MM.1S (cell line): ENCODE measurements around the gene ZBTB37.

ENCODE experiments used
- DNase-seq: peaks from one replicate; pipeline ENCODE4 v3.0.0-alpha.2; 2015
- H2AFZ ChIP-seq: fragments of 300-600 bp; sonication (generic); 2 replicates; pipeline ENCODE4 v1.6.0; 2016; ENCODE audit warnings: antibody characterized with exemption, low read length
- H3F3A ChIP-seq: fragments of 300-600 bp; sonication (generic); 2 replicates; pipeline ENCODE4 v1.6.1; 2016; ENCODE audit warnings: mild to moderate bottlenecking, antibody characterized with exemption, low read length, moderate library complexity, mixed read lengths; ENCODE audit not compliant: insufficient read depth
- H3K27ac ChIP-seq: fragments of 300-600 bp; sonication (generic); 2 replicates; pipeline ENCODE4 v1.5.1; 2016; ENCODE audit warnings: mild to moderate bottlenecking, low read length
- H3K27me3 ChIP-seq: fragments of 300-600 bp; sonication (generic); replicated peaks from 2 replicates; pipeline ENCODE4 v1.6.0; 2016; ENCODE audit warnings: low read length; ENCODE audit not compliant: insufficient read depth
- H3K36me3 ChIP-seq: fragments of 300-600 bp; sonication (generic); replicated peaks from 2 replicates; pipeline ENCODE4 v1.6.1; 2016; ENCODE audit warnings: mild to moderate bottlenecking, low read length, mixed read lengths; ENCODE audit not compliant: insufficient read depth
- H3K4me1 ChIP-seq: fragments of 300-600 bp; sonication (generic); 2 replicates; pipeline ENCODE4 v1.6.1; 2016; ENCODE audit warnings: low read length, mixed read lengths
- H3K4me2 ChIP-seq: fragments of 300-600 bp; sonication (generic); 2 replicates; pipeline ENCODE4 v1.6.0; 2016; ENCODE audit warnings: low read depth, low read length
- H3K4me3 ChIP-seq: fragments of 300-600 bp; sonication (generic); 2 replicates; pipeline ENCODE4 v1.5.1; 2016; ENCODE audit warnings: low read length, mixed read lengths
- H3K79me2 ChIP-seq: fragments of 300-600 bp; sonication (generic); 2 replicates; pipeline ENCODE4 v1.6.1; 2016; ENCODE audit warnings: mixed run types, low read length, mixed read lengths
- H3K9ac ChIP-seq: fragments of 300-600 bp; sonication (generic); 2 replicates; pipeline ENCODE4 v1.6.1; 2016; ENCODE audit warnings: low read length, mixed read lengths
- H3K9me2 ChIP-seq: fragments of 300-600 bp; sonication (generic); replicated peaks from 2 replicates; pipeline ENCODE4 v1.6.1; 2016; ENCODE audit warnings: mild to moderate bottlenecking, low read length, mixed read lengths; ENCODE audit not compliant: insufficient read depth
- H3K9me3 ChIP-seq: fragments of 300-600 bp; sonication (generic); replicated peaks from 2 replicates; pipeline ENCODE4 v1.6.1; 2016; ENCODE audit warnings: mild to moderate bottlenecking, low read length, mixed read lengths; ENCODE audit not compliant: insufficient read depth
- H4K20me1 ChIP-seq: fragments of 300-600 bp; sonication (generic); 2 replicates; pipeline ENCODE4 v1.6.1; 2016; ENCODE audit warnings: mild to moderate bottlenecking, low read length, moderate library complexity, mixed read lengths; ENCODE audit not compliant: insufficient read depth
- EZH2 ChIP-seq: fragments of 300-600 bp; sonication (generic); optimal IDR thresholded peaks from 2 replicates; pipeline ENCODE3; 2017; ENCODE audit warnings: low read depth, mild to moderate bottlenecking, antibody characterized with exemption, low read length, mixed read lengths
- EZH2phosphoT487 ChIP-seq: fragments of 300-600 bp; sonication (generic); IDR thresholded peaks from 2 replicates; pipeline ENCODE4 v1.6.1; 2018; ENCODE audit warnings: antibody characterized with exemption, low read length
- TF ChIP-seq, protein P1 (sequence below): fragments of 300-600 bp; sonication (generic); IDR thresholded peaks from 2 replicates; pipeline ENCODE4 v1.5.1; 2016; ENCODE audit warnings: antibody characterized with exemption, low read length, mixed read lengths

Gene ZBTB37

GRCh38 chr1:173869021-173869359, 810 bp downstream of the ZBTB37 start:
- peaks cover 28% of the 10 kb centered on the region for H3K36me3 ChIP-seq
- peak overlapping the region; percentile 97 for H2AFZ ChIP-seq
- H3K79me2 ChIP-seq = peaks cover 38% of the 10 kb centered on the region

DNA sequence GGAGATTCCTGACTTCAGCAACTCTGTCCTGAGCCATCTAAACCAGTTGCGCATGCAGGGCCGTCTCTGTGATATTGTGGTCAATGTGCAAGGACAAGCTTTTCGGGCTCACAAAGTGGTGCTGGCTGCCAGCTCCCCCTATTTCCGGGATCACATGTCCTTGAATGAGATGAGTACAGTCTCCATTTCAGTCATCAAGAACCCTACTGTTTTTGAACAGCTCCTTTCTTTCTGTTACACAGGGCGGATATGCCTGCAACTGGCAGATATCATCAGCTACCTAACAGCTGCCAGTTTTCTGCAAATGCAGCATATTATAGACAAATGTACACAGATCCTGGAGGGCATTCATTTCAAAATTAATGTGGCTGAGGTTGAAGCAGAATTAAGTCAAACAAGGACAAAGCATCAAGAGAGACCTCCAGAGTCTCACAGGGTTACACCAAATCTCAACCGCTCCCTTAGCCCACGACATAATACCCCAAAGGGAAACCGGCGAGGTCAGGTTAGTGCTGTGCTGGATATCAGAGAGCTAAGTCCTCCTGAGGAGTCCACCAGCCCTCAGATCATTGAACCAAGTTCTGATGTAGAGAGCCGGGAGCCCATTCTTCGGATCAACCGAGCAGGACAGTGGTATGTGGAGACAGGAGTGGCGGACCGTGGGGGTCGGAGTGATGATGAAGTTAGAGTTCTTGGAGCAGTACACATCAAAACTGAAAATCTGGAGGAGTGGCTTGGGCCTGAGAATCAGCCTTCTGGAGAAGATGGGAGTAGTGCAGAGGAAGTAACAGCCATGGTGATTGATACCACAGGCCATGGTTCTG, 2.3 kb downstream of the ZBTB37 start:
- Histone ChIP-seq H3K36me3 (peaks cover 16% of the 10 kb centered on the region), H3K4me3 (no peak overlapping the region), H2AFZ (no peak overlapping the region)

More at GRCh38 chr1:173869021-173869359, 810 bp downstream of the ZBTB37 start:
- H3K4me1 ChIP-seq = peaks cover 34% of the 10 kb centered on the region
- DNase-seq = peak; percentile 43
- peak overlapping the region; percentile 64 for H3K4me2 ChIP-seq
- H3K27me3 ChIP-seq = no peaks in the 10 kb centered on the region
- peak overlapping the region; percentile 90 for H3K4me3 ChIP-seq
- TF ChIP-seq, protein P1, sequence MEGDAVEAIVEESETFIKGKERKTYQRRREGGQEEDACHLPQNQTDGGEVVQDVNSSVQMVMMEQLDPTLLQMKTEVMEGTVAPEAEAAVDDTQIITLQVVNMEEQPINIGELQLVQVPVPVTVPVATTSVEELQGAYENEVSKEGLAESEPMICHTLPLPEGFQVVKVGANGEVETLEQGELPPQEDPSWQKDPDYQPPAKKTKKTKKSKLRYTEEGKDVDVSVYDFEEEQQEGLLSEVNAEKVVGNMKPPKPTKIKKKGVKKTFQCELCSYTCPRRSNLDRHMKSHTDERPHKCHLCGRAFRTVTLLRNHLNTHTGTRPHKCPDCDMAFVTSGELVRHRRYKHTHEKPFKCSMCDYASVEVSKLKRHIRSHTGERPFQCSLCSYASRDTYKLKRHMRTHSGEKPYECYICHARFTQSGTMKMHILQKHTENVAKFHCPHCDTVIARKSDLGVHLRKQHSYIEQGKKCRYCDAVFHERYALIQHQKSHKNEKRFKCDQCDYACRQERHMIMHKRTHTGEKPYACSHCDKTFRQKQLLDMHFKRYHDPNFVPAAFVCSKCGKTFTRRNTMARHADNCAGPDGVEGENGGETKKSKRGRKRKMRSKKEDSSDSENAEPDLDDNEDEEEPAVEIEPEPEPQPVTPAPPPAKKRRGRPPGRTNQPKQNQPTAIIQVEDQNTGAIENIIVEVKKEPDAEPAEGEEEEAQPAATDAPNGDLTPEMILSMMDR = no peak
- TF ChIP-seq EZH2 = no peak
- no peaks in the 10 kb centered on the region for H3K9me2 ChIP-seq
- H3K9ac ChIP-seq = peak overlapping the region; percentile 83; the same call in 1 of the 2 replicates
- H3K27ac ChIP-seq = peak overlapping the region; percentile 86; the same call in 1 of the 2 replicates
- H3F3A ChIP-seq = peaks cover 47% of the 10 kb centered on the region
- peaks cover 29% of the 10 kb centered on the region for H4K20me1 ChIP-seq
- no peaks in the 10 kb centered on the region for H3K9me3 ChIP-seq

DNA sequence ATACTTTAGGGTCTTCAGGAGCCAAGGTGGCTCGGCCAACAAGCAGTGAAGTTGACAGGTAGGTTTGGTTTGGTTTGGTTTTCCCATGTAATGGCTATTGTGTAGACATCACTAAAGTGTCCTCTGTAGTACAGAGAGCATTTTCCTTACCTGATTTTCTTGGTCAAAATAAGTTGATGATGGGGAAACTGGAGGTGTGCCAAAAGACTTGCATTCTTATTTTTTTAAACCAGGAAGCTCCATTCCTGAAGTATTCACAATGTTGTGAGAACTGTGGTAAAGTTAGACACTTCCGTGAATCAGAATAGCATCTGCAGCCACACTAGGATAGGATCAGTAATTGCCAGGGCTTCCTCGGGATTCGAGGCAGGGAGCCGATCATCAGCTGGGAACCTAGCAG, 2.9 kb downstream of the ZBTB37 start:
- peaks cover 17% of the 10 kb centered on the region for H3K79me2 ChIP-seq
- no peak for TF ChIP-seq EZH2
- no peak for TF ChIP-seq EZH2phosphoT487
- TF ChIP-seq, protein P1 = no peak
- H4K20me1 ChIP-seq = peaks cover 8% of the 10 kb centered on the region; the same call in 1 of the 2 replicates
- H3K4me3 ChIP-seq = no peak overlapping the region
- no peak for DNase-seq
- no peaks in the 10 kb centered on the region for H3K9me2 ChIP-seq
- H3K4me2 ChIP-seq = no peak overlapping the region
- peaks cover 26% of the 10 kb centered on the region for H3F3A ChIP-seq
- no peaks in the 10 kb centered on the region for H3K9me3 ChIP-seq
- no peaks in the 10 kb centered on the region for H3K27me3 ChIP-seq
- H2AFZ ChIP-seq = no peak overlapping the region
- H3K9ac ChIP-seq = no peak overlapping the region
- H3K4me1 ChIP-seq = peaks cover 13% of the 10 kb centered on the region
- H3K36me3 ChIP-seq = peaks cover 10% of the 10 kb centered on the region
- no peak overlapping the region for H3K27ac ChIP-seq

More for the DNA sequence above, 2.3 kb downstream of the ZBTB37 start:
- H4K20me1 ChIP-seq = peaks cover 15% of the 10 kb centered on the region
- H3K79me2 ChIP-seq = peaks cover 23% of the 10 kb centered on the region
- H3K4me1 ChIP-seq = peaks cover 19% of the 10 kb centered on the region
- no peaks in the 10 kb centered on the region for H3K9me2 ChIP-seq
- H3K27me3 ChIP-seq = no peaks in the 10 kb centered on the region
- no peaks in the 10 kb centered on the region for H3K9me3 ChIP-seq
- no peak overlapping the region for H3K27ac ChIP-seq
- H3K4me2 ChIP-seq = no peak overlapping the region
- no peak overlapping the region for H3K9ac ChIP-seq
- peaks cover 33% of the 10 kb centered on the region for H3F3A ChIP-seq
- DNase-seq = no peak
- TF ChIP-seq EZH2 = no peak
- TF ChIP-seq, protein P1 = no peak
- TF ChIP-seq EZH2phosphoT487 = no peak
